ENCODE data around the gene SPINT4.

GRCh38 chr20:45774945-45775344 lies 52.8 kb downstream of the SPINT4 start:
- no peak for TF ChIP-seq CTCF (IDR thresholded peaks at IDR 0.05; ENCODE audit: low read depth, low read length)
- no peak for TF ChIP-seq MAX (IDR thresholded peaks at IDR 0.05; ENCODE audit: low read depth, low read length)
- TF ChIP-seq POLR2A (IDR thresholded peaks at IDR 0.05; ENCODE audit: extremely low read depth, insufficient read length), result no peak
- no peak for TF ChIP-seq MYC (IDR thresholded peaks at IDR 0.05; ENCODE audit: low read depth, low read length)
